Right lobe of liver (tissue), 4 donors: ENCODE results near the gene LHFPL2.

Source experiments
- CTCF ChIP-seq, 4 donors: fragments of 200-600 bp in 3 of 4; fragments of 450-650 bp in 1 of 4; IDR thresholded peaks; one replicate each; pipeline versions ENCODE4 v1.5.1 to v1.8.0; 2016 to 2022; ENCODE audit warnings: antibody characterized with exemption in 4 of 4, mild to moderate bottlenecking in 2 of 4
- POLR2A ChIP-seq: fragments of 450-650 bp; IDR thresholded peaks from one replicate; pipeline ENCODE4 v1.6.1; 2017; ENCODE audit warnings: antibody characterized with exemption, mild to moderate bottlenecking
- donor health status: DM: no; HTN: no; CAD: no.
- donor health status: DM: no; HTN: no; CAD: no.
- donor health status: DM: no; HTN: yes; CAD: no.

- TF ChIP-seq POLR2A (no peak), CTCF (IDR thresholded peaks at IDR 0.05) (peak in 2 of 4 donors; percentile 11 to 12)
Observed at GRCh38 chr5:78647838-78648358, 674 bp downstream of the LHFPL2 start.
